ENCODE measurements around the gene PAPLN.

DNA sequence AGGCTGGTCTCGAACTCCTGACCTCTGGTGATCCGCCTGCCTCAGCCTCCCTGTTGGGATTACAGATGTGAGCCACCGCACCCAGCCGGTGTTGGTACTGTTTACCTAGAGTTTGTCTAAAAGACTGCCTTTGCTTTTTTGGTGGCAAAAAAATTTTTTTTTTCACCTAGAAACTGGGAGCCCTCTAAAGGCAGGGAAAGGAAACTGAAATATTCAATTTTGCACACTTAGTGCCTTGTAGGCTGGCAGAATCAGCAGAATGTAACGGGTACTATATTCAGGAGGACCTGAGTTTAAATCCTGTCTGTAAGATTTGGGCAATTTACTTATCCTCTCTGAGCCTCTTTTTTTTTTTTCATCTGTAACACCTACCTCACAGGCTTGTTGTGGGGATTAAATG, 43.6 kb downstream of the PAPLN start:
- TF ChIP-seq ZFP30 (CRISPR knock-in tag; IDR thresholded peaks at IDR 0.05) = no peak
- TF ChIP-seq OSR1 (CRISPR knock-in tag; IDR thresholded peaks at IDR 0.05) = no peak
- TF ChIP-seq ZFP3 (CRISPR knock-in tag; IDR thresholded peaks at IDR 0.05) = no peak
- TF ChIP-seq, protein P1, sequence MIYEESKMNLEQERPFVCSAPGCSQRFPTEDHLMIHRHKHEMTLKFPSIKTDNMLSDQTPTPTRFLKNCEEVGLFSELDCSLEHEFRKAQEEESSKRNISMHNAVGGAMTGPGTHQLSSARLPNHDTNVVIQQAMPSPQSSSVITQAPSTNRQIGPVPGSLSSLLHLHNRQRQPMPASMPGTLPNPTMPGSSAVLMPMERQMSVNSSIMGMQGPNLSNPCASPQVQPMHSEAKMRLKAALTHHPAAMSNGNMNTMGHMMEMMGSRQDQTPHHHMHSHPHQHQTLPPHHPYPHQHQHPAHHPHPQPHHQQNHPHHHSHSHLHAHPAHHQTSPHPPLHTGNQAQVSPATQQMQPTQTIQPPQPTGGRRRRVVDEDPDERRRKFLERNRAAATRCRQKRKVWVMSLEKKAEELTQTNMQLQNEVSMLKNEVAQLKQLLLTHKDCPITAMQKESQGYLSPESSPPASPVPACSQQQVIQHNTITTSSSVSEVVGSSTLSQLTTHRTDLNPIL (CRISPR knock-in tag; IDR thresholded peaks at IDR 0.05; ENCODE audit: low read depth) = no peak

All from SK-N-SH treated with all-trans-retinoic acid at 6 μM for 48 hours (cell line).